ENCODE results near the gene EPHB2. TPM values are rescaled to one million over a fixed set of nuclear protein-coding genes. Genes with fewer than 3 reads are reported as not detected.

The EPHB2 gene
- total RNA-seq, 6 experiments from 2014 or later = 13.1 to 36.4 (median 30.9) TPM

GRCh38 chr1:22910286-22910685, 199.6 kb downstream of the EPHB2 start:
- H3K4me1 Mint-ChIP-seq (ENCODE audit: low read depth) = no peaks in the 10 kb centered on the region
- no peaks in the 10 kb centered on the region for H3K9me3 Mint-ChIP-seq
- no peak for DNase-seq
- no peak for TF ChIP-seq CTCF (IDR thresholded peaks at IDR 0.05)
- H3K27ac Mint-ChIP-seq = no peak overlapping the region
- no peak overlapping the region for H3K4me3 Mint-ChIP-seq
- H3K36me3 Mint-ChIP-seq (ENCODE audit: low read depth) = 0 out of 2 replicates have a peak, but pooled peaks cover 4% of the 10 kb centered on the region
- H3K27me3 Mint-ChIP-seq (ENCODE audit: insufficient read depth) = peaks cover 4% of the 10 kb centered on the region

GRCh38 chr1:22910986-22911651, 200.5 kb downstream of the EPHB2 start:
- no peaks in the 10 kb centered on the region for H3K9me3 Mint-ChIP-seq
- peaks cover 6% of the 10 kb centered on the region for H3K27me3 Mint-ChIP-seq (ENCODE audit: insufficient read depth)
- H3K4me3 Mint-ChIP-seq = no peak overlapping the region
- H3K27ac Mint-ChIP-seq = no peak overlapping the region
- H3K4me1 Mint-ChIP-seq (ENCODE audit: low read depth) = no peaks in the 10 kb centered on the region
- TF ChIP-seq CTCF (IDR thresholded peaks at IDR 0.05) = peak; percentile 31; the same call in 1 of the 2 replicates
- no peak for DNase-seq
- 0 out of 2 replicates have a peak, but pooled peaks cover 4% of the 10 kb centered on the region for H3K36me3 Mint-ChIP-seq (ENCODE audit: low read depth)

- no peaks in the 10 kb centered on the region for H3K9me3 Mint-ChIP-seq
- peaks cover 6% of the 10 kb centered on the region for H3K27me3 Mint-ChIP-seq (ENCODE audit: insufficient read depth)
- no peak for TF ChIP-seq CTCF (IDR thresholded peaks at IDR 0.05)
- H3K4me1 Mint-ChIP-seq (ENCODE audit: low read depth) = no peaks in the 10 kb centered on the region
- H3K27ac Mint-ChIP-seq = no peak overlapping the region
- no peak overlapping the region for H3K4me3 Mint-ChIP-seq
- DNase-seq = no peak
- H3K36me3 Mint-ChIP-seq (ENCODE audit: low read depth) = 0 out of 2 replicates have a peak, but pooled peaks cover under 1% of the 10 kb centered on the region
These were observed 201.7 kb downstream of the EPHB2 start for GRCh38 chr1:22912311-22912710.

GRCh38 chr1:22913421-22914141, 202.9 kb downstream of the EPHB2 start:
- Mint-ChIP-seq H3K4me1 (ENCODE audit: low read depth) (no peaks in the 10 kb centered on the region), H3K4me3 (no peak overlapping the region)

GRCh38 chr1:22914156-22914555, 203.5 kb downstream of the EPHB2 start:
- Mint-ChIP-seq H3K36me3 (ENCODE audit: low read depth) (no peaks in the 10 kb centered on the region), H3K9me3 (no peaks in the 10 kb centered on the region), H3K4me1 (ENCODE audit: low read depth) (no peaks in the 10 kb centered on the region), H3K27ac (no peak overlapping the region), H3K4me3 (no peak overlapping the region), H3K27me3 (ENCODE audit: insufficient read depth) (peaks cover 1% of the 10 kb centered on the region)
- TF ChIP-seq CTCF (IDR thresholded peaks at IDR 0.05) = no peak
- no peak for DNase-seq

More at GRCh38 chr1:22913421-22914141, 202.9 kb downstream of the EPHB2 start:
- no peak for TF ChIP-seq CTCF (IDR thresholded peaks at IDR 0.05)
- Mint-ChIP-seq H3K27me3 (ENCODE audit: insufficient read depth) (peaks cover 1% of the 10 kb centered on the region), H3K27ac (no peak overlapping the region), H3K9me3 (no peaks in the 10 kb centered on the region), H3K36me3 (ENCODE audit: low read depth) (no peaks in the 10 kb centered on the region)
- no peak for DNase-seq
